Stimulated activated CD4-positive, alpha-beta T cell treated with anti-CD3 and anti-CD28 coated beads, TNF-alpha, amount 100 ng/mL, for 24 hours (primary cell): ENCODE measurements around the gene KIF17.
A peak's percentile ranks its signal among the peaks of the same experiment; 100 is the strongest.
"Not testable (repeated sequence)": the region's sequence is repeated elsewhere in the genome, so short reads cannot be mapped to it uniquely, and the experiment has no call there.

Source experiments
- DNase-seq, 3 experiments: peaks; one replicate each; pipeline ENCODE4 v3.0.0-alpha.2; 2020; ENCODE audit warnings: low read depth in 3 of 3

Gene KIF17

DNA sequence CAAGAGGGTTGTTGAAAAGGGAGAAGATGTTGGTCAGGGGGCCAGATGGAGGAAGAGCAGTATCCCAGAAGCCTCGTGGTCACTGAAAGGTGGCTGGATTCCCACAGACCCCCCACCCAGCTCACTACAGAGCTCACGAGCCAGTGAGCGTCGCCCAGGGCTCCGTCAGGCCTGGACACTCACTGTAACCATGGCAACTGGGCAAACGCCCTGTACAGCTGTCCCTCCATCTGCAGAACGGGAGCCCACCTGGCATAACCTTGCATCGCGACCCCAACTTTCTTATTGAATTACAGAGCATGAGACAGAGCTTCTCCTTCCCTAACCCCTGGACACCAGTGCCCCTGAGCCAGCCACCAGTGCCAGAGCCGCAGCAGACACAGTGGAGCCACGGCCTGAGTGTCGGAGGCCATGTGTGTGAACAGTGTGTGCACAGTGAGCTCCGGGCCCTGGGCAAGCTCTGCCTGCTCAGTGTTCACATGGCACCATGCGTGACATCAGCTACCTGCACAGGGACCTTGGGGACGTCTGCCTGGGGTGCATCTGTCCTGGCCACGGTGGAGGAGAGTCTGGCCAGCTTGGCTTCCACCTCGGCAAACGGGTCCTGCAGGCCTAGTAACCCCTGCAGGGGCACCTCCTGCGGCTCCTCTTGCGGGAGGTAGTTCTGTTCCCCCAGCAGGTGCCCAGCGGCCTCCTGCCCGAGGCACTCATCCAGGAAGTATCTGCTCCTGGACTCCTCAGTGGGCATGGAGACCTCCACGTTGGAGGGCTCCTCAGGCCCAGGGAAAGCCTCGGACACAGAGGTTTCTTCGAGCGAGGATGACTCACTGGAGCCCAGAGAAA is 30.7 kb downstream of the KIF17 start:
- DNase-seq = no peak

GRCh38 chr1:20685741-20686140 is 32.1 kb downstream of the KIF17 start:
- DNase-seq = no peak

- DNase-seq = no peak
These were observed 32.6 kb downstream of the KIF17 start for GRCh38 chr1:20685099-20685662.

DNA sequence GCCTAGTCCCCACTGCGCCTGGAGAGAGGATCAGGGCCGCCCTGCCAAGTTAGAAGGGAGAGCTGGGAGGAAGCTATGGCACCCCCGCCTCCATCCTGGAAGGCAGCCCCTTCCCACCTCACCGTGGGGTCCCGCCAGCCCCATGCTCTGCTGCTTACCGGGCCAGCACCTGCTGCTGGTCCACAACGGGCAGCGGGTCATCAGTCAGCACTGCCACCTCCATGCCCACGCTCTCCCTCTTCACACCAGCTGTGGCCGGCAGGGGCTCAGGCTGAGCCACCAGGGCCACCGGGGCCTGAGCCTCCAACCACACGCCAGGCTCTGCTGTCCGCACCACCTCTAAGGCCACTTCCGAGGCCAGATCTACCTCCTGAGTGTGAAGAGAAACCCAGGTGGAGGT is 33.2 kb downstream of the KIF17 start:
- DNase-seq = no peak

- DNase-seq = no peak
These were observed 33.7 kb downstream of the KIF17 start for GRCh38 chr1:20684050-20684620.

DNA sequence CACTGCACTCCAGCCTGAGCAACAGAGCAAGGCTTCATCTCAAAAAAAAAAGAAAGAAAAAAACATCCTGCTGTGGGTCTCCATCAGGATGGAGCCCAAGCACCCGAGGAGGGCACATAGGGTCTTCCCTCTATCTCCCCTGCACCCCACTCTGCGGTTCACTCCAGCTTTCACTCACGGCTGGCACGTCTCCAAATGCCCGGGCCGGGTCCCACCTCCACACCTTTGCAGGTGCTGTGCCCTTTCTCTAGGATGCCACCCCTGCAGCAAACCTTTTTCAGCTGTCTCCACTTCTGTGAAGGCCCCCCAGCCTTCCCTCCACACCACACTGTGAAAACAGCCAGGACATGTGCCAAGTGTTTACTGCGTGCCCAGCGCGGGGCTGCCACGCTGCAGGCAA is 34.2 kb downstream of the KIF17 start:
- no peak for DNase-seq

- no peak for DNase-seq
These were observed 35.1 kb downstream of the KIF17 start for GRCh38 chr1:20682571-20683236.

- DNase-seq = no peak
These were observed 35.8 kb downstream of the KIF17 start for GRCh38 chr1:20681999-20682398.

- DNase-seq = no peak
These were observed 37.5 kb downstream of the KIF17 start for GRCh38 chr1:20680269-20680668.

GRCh38 chr1:20678599-20678998 is 39.2 kb downstream of the KIF17 start:
- DNase-seq = no peak

GRCh38 chr1:20673626-20674025 is 44.2 kb downstream of the KIF17 start:
- not testable (repeated sequence) for DNase-seq

DNA sequence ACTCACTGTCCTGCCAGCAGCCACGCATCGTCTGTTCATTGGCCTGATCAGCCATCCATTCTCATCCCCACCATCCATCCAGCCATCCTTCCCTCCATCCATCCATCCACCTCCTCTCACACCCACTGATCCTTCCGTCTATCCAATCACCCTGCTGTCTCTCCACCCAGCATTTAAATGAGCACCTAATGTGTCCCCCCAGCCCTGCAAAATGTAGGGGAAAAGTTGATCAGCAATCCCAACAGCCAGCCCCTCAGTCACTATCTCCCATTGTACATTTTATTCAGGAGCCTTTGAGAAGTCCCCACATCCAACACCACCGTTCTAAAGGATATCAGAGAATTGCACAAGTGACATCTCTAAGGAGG is 45.6 kb downstream of the KIF17 start:
- DNase-seq = no peak

DNA sequence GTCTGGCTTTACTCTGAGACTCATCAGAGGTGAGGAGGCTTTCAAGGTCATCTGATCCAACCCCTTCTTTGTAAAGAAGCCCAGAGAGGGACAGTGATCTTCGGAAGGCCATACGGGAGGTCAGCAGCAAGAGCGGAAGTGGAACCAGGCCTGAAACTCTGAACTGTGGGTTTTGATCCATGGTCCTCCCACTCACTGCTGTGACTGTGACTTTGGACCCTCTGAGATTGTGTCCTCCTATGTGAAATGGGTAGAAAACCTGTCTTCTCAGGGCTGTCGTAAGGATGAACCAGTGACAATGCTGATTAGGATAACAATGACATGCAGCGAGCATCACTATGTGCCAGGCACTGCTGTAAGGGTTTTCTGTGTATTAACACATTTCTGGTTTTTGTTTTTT is 46.9 kb downstream of the KIF17 start:
- no peak for DNase-seq

DNA sequence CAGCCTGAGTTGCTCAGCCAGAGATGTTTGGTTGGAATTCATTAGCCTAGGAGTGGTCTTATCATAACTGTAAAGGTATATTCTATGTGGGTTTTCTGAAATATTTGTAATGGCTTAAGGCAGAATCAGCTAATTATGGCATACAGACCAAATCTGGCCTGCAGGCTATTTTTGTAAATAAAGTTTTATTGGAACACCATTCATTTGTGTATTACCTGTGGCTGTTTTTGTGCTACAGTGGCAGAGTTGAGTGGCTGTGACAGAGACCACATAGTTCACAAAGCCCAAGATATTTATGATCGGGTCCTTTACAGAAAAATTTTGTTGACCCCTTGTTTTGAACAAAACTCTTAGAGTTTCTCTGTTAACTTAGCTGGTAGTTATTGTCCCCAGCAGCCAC is 49.2 kb downstream of the KIF17 start:
- no peak for DNase-seq

- DNase-seq = no peak
These were observed 51.0 kb downstream of the KIF17 start for GRCh38 chr1:20666804-20667203.

GRCh38 chr1:20666146-20666545 is 51.7 kb downstream of the KIF17 start:
- no peak for DNase-seq

DNA sequence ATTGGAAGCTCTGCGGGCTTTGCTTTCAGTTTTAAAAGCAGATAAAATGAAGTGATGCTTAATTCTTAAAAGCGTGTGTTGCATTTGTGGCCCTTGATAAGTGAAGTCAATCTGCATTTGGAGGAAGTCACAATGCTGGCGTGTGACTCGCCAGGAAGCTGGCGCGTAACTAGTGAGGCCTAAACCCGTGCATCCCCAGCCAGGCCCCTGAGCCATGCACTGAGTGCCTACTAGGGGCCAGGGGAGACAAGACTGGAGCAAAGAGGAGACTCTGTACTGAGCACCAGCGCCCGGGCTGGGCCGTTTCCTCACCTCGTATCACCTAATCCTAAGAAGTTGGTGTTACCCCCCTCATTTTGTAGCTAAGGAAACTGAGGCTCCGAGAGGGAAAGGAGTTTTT is 52.1 kb downstream of the KIF17 start:
- DNase-seq = no peak

- no peak for DNase-seq
These were observed 53.7 kb downstream of the KIF17 start for GRCh38 chr1:20663969-20664715.

DNA sequence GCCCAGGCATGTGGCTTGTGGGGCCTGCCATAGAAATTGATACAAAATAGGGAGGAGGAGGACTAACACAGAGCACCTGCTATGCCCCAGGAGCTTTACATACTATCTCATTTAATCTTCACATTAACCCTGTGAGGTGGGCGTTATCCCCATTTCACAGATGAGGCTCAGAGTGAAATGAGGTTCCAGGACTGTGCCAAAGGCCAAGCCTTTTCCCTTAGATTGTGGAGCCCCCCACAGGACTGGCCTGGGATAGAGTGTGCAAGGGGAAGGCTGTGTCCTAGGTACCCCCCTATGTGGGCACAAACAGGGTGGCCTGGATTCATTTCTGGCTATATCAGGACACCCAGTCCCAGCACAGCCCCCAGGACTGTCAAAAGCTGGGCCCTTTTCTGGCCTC is 54.4 kb downstream of the KIF17 start:
- no peak for DNase-seq

DNA sequence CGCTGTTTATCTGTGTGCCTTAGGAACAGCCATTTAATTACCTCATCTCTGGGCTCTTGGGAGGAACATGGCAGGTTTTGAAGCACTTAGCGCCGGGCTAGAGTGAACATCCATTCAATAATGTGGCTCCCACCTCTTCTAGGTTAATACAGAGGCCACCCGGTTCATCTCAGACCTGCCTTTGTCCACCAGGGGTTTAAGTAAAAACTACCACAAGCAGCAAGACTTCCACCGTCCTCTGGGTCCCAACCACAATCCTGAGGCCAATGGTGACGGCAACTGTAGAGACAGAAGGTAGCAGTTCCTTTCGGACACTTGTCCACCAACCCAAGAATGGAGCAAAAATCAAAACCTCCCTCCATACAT is 55.7 kb downstream of the KIF17 start:
- DNase-seq = no peak

DNA sequence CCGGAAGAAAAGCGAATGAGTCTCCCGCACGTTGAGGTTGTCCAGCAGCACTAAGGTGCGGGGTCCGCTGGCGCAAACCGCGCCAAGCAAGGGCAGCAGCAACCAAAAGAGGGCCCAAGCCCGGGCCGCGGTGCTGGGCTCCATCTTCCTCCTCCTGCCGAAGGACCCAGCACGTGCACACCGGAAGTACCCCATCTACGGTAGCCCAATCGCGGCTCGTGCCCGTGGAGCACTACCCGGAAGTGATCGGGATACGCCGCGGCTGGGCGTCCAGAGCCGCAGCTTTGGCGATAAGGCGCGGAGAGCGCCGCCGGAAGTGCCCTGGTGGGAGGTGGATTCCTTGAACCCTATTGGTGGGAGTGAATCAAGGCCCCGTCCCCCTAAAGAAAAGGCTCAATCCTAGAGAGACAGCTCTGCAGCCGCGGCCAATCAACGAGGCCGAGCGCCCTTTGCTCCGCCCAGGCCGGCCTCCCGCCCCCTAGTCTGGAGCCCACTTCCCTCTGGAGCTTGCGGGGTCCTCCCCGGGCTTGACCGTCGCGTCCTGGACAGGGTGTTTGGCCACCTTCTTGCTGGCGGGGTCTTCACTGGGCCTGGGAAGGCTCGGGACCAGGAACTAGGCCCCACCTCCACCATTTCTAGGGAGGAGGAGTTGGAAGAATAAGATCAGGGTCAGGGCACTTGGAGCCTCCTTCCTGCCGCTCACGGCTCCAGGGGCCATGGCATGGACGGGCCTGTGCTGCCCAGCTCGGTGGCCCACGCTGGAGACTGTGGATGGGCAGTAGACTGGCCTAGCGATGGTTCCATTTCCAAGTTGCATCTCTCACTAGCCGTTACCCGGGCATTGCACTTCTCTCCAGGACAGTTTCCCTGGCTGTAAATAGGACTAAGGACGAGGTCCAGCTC is 56.3 kb downstream of the KIF17 start, which contains the start of gene DDOST:
TSS of gene DDOST (minus strand) at position 163 of the 903 bp plus-strand sequence. CDS start at position 144, 19 bp downstream.
- peak; percentile 89 to 96 (median 92) for DNase-seq
